ENCODE measurements around the gene BTBD9.

Gene BTBD9

DNA sequence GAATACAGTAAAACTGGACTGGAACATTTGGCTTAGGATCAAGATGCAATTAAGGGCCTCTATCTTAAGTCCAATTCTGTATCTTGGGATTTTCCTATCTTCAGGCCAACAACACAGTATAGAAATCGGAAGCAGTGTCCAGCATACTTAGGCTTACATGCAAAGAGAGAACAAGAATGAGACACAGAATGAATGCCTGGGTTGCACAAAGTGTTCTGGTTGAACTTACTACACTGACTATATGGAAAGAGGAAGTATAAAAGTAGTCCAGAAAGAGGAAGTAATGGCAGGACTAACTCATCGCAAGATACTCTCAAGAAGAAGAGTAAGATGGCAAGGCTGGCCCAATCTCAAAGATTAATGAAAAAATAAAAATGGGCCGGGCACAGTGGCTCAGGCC lies 87.6 kb downstream of the BTBD9 start:
- FAIRE-seq: no peak

GRCh38 chr6:38549795-38550194 lies 89.9 kb downstream of the BTBD9 start:
- FAIRE-seq: no peak

- FAIRE-seq: no peak
Observed at GRCh38 chr6:38549180-38549579, 90.5 kb downstream of the BTBD9 start.

DNA sequence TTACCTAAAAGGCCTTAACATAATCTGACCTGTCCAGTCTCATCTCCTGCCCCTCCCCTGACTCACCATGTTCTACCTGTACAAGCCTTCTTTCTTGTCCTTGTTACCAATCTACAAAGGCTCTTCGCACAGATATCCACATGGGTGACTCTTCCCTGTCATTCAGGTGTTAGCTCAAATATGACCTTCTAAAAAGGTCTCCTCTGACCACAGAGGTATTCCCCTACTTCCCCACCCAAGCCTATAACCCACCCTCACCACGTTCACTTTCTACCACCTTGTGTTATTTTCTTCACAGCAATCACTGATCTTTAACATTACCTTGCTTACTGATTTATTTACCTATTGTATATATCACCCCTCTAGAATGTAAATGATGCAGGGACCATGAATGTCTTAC lies 96.7 kb downstream of the BTBD9 start:
- no peak for FAIRE-seq

DNA sequence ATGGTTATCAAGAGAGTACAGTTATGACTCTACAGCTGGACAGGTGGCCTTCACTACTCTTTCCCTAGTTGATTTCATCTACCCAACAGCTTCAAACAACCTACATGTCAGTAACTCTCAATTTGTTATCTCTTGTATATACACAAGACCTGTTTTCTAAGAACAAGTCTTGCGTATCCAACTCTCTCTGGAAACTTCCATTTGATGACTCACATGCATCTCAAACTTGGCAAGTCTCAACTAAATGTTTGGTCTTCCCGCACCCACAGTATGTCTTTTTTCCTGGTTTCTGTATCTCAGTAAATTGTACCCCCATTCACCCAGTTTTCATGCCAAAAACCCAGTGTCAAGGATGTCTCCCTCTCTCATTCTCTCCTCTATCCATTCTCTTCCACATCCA lies 97.7 kb downstream of the BTBD9 start:
- no peak for FAIRE-seq

DNA sequence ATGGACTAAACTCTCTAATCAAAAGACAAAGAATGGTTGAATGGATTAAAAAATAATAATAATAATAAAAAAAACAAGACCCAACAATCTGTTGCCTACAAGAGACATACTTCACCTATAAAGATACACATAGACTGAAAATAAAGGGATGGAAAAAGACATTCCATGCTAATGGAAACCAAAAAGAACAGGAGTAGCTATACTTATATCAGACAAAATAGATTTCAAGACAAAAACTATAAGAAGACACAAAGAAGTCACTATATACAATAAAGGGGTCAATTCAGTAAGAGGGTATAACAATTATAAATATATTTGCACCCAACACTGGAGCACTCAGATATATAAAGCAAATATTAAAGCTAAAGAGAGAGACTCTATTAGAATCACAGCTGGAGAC lies 106.7 kb downstream of the BTBD9 start:
- FAIRE-seq: no peak

GRCh38 chr6:38531134-38531533 lies 108.6 kb downstream of the BTBD9 start:
- FAIRE-seq: no peak

DNA sequence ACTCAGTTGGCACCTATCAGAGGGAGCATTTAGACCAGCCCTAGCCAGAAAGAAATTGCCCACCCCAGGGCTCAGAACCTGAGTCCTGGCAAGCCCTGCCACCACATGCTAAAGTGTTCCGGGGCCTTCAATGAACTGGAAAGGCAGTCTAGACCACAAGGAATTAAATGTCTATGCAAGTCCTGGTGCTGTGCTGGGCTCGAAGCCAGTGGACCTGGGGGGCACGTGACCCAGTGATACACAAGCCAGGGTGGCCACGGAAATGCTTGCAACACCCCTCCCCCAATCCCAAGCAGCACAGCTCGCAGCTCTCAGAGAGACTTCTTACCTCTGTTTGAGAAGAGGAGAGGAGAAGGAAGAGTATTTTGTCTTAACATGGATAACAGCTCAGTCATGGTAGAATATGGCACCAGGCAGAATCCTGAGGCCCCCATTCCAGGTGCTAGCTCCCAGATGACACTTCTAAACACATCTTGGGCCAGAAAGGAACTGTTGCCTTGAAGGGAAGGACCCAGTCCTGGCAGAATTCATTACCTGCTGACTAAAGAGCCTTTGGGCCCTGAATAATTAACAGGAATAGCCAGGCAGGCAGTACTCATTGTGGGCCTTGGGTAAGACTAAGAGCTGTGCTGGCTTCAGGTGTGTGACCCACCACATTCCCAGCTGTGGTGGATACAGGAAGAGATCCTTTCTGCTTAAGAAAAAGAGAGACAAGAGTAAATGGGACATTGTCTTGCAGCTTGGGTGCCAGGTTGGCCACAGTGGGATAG lies 111.3 kb downstream of the BTBD9 start:
- no peak for FAIRE-seq

- FAIRE-seq: no peak
Observed at GRCh38 chr6:38527371-38527770, 112.4 kb downstream of the BTBD9 start.

GRCh38 chr6:38525888-38526287 lies 113.8 kb downstream of the BTBD9 start:
- FAIRE-seq: no peak

GRCh38 chr6:38524436-38525145 lies 115.1 kb downstream of the BTBD9 start:
- FAIRE-seq: no peak

- FAIRE-seq: no peak
Observed at GRCh38 chr6:38522322-38522721, 117.4 kb downstream of the BTBD9 start.

GRCh38 chr6:38518511-38519304 lies 121.0 kb downstream of the BTBD9 start:
- FAIRE-seq: no peak

- FAIRE-seq: no peak
Observed at GRCh38 chr6:38517005-38517404, 122.7 kb downstream of the BTBD9 start.

DNA sequence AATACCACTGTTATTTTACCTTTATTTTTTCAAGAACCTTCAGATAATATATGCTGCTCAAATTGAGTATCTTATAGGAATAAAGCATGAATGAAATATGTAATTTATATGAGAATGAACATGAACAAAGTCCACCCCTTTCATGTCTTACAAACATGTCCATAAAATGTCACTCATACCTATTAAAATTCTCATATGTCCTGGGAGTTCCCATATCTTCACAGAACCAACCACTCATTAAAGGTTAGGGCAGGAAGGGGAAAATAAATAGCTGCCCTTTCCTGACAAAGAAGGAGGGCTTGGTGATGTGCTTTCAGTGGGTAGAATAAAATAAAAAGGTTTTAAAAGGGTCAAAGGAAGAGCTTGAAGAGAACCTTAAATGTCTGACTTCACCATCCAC lies 125.3 kb downstream of the BTBD9 start:
- FAIRE-seq: no peak

- no peak for FAIRE-seq
Observed at GRCh38 chr6:38512211-38512610, 127.5 kb downstream of the BTBD9 start.

GRCh38 chr6:38510205-38510604 lies 129.5 kb downstream of the BTBD9 start:
- no peak for FAIRE-seq

DNA sequence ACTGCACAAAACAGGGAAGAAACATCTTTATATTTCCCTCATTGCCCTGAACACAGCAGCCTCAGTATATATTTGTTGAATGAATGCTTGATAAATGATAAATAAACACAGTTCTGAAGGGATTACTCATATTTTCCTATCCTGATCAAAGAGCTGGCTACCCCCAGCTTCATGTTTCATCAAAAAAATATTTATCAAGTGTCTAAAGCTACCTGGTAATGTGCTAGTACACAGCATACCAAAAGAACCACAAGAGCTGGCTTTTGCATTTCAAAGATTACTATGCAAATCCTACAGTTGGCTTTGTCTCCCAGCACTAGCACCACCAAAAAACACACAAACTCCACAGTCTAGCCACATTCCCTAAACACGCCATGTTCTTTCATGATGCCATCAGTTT lies 130.0 kb downstream of the BTBD9 start:
- FAIRE-seq: no peak

GRCh38 chr6:38508894-38509293 lies 130.8 kb downstream of the BTBD9 start:
- no peak for FAIRE-seq

- no peak for FAIRE-seq
Observed at GRCh38 chr6:38508286-38508685, 131.4 kb downstream of the BTBD9 start.

DNA sequence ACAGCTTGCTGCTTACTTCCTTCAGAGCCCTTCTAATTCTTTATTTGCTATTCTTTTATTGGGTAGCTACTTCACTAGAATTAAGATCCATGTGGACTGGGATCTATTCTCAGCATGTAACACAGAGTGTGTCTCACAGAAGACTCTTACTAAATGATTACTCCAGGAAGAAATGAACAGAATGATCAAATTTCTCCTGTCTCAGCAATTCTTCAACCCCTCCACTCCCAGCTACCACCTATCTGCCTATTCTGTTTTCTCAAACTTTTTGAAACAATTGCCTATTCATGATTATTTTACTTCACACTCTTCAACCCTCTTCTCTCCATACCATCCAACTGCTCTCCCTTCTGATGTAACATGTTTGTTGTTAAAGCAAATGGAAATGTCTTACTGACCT lies 132.6 kb downstream of the BTBD9 start:
- no peak for FAIRE-seq

DNA sequence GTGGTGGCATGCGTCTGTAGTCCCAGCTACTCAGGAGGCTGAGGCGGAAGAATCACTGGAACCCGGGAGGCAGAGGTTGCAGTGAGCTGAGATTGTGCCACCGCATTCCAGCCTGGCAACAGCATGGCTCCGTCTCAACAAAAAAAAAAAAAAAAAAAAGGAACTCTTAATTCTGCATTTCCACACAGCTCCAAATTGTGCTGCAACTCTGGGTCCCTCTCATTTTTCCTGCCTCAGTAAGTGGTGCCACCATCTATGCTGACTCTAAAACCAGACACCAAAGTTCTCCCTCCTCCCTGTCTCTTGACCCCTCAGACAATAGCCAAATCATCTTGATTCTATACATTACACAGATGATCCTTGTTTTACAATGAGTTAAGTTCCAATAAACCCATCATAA lies 133.9 kb downstream of the BTBD9 start:
- FAIRE-seq: no peak

DNA sequence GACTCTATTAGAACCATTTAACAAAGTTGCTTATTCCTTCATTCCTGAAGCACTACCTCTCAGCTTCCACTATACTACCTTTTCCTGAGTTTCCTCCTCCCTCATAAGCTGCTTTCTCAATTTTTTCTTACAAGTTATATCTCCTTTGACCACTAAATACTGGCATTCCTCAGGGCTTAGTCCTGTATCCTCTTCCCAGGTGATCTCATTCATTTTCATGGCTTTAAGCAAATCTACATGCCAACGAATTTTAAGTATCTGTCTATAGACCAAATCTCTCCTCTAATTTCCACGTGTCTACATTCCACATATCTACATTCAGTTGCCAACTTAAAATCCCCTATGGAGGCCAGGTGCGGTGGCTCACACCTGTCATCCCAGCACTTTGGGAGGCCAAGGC lies 134.7 kb downstream of the BTBD9 start:
- FAIRE-seq: no peak

All from colon (tissue), 2 donors.